HEK293T (cell line): ENCODE measurements around the gene SCAMP4.

Source experiments
- BHLHE40 ChIP-seq: fragments of 450-650 bp; IDR thresholded peaks from 2 replicates; pipeline ENCODE4 v1.6.1; 2016; ENCODE audit warnings: mild to moderate bottlenecking, moderate library complexity, borderline replicate concordance
- NFRKB ChIP-seq: fragments of 450-650 bp; IDR thresholded peaks from 2 replicates; pipeline ENCODE4 v1.6.1; 2016; ENCODE audit warnings: mild to moderate bottlenecking, moderate library complexity
- TARDBP ChIP-seq: fragments of 450-650 bp; IDR thresholded peaks from 2 replicates; pipeline ENCODE4 v1.6.1; 2016

GRCh38 chr19:1917146-1917545, 11.9 kb downstream of the SCAMP4 start:
- TF ChIP-seq TARDBP (no peak), BHLHE40 (no peak), NFRKB (no peak)
